ENCODE data around the gene ZNG1B.
"Not testable (repeated sequence)": the region's sequence is repeated elsewhere in the genome, so short reads cannot be mapped to it uniquely, and the experiment has no call there.

Gene ZNG1B

DNA sequence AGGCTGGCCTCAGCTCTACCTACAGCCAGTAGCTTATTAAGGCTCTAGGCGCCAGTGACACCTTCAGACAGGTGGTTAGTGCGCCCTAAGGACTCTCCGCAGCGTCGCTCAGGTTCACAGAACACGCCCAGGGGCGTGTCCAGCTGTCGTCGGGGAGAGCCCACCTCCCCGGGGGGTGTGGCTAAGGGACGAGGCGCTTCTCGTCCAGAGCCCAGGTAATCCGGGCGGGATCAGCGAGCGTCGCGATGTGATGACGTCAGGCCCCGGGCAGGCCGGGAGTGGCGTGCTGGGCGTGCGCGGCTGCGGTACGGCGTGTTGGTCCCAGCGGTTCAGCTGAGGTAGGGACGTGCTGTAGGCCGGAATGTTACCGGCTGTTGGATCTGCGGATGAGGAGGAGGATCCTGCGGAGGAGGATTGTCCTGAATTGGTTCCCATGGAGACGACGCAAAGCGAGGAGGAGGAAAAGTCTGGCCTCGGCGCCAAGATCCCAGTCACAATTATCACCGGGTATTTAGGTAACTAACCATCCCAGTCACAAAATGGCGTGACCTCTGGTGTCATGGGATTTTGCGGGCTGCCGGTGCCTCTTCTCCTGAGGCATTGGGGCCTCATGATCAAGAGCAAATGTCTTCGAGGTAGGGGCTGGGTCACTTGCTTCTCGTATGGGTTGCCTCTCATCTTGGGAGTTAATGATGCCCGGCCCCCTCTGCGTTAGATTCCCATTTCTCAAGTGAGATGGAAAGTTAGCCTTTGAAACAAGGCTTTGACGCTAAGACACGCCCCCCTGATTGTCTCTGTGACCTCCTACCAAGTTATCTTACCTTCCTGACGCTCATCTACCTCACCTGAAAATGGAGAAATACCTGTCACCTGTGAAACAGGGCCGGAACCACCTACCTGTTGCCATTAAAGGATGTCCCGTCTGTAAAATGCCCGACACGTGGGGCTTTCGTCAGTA lies at the start of gene ZNG1B:
ZNG1B (plus strand) TSS at position 184 of the 958 bp plus-strand sequence; CDS start at position 362, 178 bp downstream.
- not testable (repeated sequence) for DNase-seq (ENCODE audit: low spot score)

DNA sequence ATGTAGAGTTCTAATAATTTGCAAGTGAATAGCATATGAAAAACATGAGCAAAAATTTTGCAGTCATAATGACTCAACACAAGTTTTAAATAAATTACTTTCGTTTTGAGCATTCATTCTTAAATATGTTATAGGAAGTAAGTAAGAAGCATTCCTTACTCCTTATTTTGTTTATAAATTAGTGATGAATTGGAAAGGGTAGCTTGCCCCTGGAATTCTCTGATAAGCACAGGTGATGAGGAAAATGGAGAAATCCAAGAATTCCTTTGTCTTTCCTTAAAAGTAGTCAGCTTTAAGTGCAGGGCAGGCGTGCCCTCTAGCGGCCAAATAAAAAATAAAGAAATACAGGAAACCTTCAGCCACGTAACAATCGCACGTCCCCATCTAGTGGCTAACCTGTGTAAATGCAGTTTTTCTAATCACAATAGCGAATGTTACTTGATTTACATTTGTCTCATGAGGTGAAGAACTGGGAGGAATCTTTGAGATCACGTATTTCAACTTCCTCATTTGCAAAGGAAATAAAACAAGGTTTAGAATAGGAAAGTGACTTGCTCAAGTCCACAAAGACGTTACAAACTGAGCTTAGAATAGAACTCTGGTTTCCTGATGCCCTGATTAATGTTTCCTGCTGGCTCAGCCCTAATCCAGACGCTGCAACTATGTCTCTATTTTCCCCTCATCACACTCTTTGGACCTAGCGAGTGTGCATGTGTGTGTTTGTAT lies 47.2 kb upstream of the ZNG1B start:
- peak; percentile 75 for DNase-seq (ENCODE audit: low spot score)

DNA sequence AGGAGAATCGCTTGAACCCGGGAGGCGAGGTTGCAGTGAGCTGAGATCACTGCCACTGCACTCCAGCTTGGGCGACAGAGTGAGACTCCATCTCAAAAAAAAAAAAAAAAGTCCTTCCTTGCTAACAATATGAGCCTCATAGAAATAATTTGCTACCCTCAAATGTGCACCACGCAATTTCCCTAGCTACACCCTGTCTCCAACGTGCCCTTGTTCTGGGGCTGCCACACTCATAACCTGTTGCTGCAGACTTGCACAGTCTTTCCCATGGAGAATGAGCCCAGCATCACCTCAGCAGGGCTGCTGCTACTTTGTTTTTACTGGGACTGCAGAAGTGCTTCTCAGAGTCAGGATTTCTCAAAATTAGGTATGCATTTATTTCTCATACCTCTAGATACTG lies 46.4 kb upstream of the ZNG1B start:
- no peak for DNase-seq (ENCODE audit: low spot score)

DNA sequence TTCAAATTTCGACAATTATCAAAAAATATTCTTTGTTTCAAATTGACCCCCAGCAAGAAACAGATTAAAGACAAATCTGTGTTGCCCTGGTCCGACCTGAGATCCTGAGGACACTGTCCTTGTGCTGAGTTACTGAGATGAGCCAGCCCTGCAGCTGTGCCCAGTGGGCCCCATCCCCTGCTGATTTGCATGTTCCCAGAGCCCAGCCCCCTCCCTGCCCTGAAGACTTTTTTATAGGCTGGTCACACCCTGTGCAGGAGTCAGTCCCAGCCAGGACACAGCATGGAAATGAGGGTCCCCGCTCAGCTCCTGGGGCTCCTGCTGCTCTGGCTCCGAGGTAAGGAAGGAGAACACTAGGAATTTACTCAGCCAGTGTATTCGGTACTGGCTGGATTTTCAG lies 31.4 kb upstream of the ZNG1B start:
- peak; percentile 20 for DNase-seq (ENCODE audit: low spot score)

GRCh38 chr2:113407446-113408099 lies 29.9 kb upstream of the ZNG1B start:
- DNase-seq (ENCODE audit: low spot score) = peak; percentile 45

DNA sequence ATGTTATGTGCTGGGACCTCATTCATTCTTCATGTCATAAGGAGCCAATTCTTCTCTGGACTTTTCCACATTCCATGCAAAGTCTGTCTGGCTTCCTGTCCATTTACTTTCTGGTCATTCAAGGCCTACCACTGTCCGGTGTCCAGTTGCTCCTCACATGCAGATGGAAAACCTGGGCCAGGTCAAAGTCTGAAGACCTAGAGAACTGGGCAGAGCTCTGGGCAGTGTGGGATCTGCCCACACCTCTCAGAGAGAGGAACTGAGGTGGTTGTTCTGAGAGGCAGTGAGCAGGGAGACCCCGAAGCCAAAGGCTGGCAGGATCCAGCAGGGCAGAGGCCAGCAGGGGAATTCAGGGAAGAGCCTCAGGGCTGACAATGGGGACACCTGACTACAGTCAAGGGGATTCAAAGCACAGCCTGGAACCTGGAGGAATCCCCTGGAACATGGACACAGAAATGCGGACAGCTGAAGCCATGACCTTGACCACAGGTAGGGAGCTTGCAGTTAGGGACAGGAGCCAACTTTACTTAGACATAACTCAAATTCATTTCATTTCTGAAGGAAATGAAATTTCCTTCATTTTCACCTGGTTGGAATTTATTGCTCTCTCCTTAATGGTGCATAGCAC lies 25.7 kb upstream of the ZNG1B start:
- not testable (repeated sequence) for DNase-seq (ENCODE audit: low spot score)

GRCh38 chr2:113412774-113413173 lies 24.7 kb upstream of the ZNG1B start:
- not testable (repeated sequence) for DNase-seq (ENCODE audit: low spot score)

DNA sequence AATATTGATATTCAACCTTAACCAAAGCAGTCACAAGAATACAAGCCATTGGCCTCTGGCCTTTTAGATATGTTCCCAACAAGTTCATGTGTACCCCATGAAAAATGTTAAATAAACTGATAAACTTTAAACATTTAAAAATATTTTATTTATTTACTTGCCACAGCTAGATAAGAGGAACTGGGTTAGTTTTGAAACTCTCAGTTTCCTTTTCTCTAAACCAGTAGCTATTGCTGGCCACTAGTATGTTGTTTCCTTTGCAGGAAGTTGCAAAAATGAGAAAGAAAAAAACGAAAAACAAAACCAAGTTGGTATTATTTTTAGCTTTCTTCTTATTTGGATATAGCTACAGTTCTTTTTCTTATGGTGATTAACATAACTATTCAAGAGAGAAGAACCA lies 5.7 kb upstream of the ZNG1B start:
- not testable (repeated sequence) for DNase-seq (ENCODE audit: low spot score)

GRCh38 chr2:113433468-113433867 lies 4.0 kb upstream of the ZNG1B start:
- not testable (repeated sequence) for DNase-seq (ENCODE audit: low spot score)

DNA sequence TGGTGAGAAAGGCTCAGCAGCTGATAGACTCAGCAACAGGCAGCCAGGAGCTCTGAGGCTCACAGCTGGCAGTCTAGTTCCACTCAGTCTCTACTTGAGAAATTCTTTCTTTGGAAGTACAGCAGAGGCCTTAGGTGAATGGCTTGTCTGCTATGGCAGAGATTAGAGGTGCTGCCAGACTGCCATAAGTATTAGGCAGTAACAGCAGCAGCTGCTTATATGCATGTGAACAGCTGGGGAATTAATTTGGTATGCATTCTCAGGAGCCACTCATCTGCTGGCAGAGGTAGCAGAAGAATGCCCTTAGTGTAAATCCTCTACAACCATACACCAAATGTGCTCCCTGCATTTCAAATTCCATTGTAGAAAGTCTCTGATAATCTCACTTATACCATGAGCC lies 28.3 kb downstream of the ZNG1B start:
- not testable (repeated sequence) for DNase-seq (ENCODE audit: low spot score)

DNA sequence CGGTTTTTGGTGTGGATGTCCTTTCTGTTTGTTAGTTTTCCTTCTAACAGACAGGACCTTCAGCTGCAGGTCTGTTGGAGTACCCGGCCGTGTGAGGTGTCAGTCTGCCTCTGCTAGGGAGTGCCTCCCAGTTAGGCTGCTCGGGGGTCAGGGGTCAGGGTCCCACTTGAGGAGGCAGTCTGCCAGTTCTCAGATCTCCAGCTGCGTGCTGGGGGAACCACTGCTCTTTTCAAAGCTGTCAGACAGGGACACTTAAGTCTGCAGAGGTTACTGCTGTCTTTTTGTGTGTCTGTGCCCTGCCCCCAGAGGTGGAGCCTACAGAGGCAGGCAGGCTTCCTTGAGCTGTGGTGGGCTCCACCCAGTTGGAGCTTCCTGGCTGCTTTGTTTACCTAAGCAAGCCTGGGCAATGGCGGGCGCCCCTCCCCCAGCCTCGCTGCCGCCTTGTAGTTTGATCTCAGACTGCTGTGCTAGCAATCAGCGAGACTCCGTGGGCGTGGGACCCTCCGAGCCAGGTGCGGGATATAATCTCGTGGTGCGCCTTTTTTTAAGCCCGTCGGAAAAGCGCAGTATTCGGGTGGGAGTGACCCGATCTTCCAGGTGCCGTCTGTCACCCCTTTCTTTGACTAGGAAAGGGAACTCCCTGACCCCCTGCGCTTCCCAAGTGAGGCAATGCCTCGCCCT lies 39.3 kb downstream of the ZNG1B start:
- DNase-seq (ENCODE audit: low spot score) = not testable (repeated sequence)

DNA sequence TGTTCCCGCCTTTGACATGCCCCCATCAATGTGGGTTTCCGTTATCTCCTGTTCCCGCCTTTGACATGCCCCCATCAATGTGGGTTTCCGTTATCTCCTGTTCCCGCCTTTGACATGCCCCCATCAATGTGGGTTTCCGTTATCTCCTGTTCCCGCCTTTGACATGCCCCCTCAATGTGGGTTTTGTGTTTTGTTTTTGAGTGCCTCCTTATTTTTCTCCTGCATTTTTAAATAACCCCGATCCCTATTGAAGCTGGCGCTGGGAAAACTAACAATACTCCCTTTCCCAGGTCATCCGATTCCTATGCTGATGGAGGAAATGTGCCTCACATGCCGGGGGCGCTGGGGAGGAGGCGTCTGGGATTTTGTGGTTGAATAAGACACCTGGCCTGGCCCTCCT lies 59.0 kb downstream of the ZNG1B start:
- not testable (repeated sequence) for DNase-seq (ENCODE audit: low spot score)

DNA sequence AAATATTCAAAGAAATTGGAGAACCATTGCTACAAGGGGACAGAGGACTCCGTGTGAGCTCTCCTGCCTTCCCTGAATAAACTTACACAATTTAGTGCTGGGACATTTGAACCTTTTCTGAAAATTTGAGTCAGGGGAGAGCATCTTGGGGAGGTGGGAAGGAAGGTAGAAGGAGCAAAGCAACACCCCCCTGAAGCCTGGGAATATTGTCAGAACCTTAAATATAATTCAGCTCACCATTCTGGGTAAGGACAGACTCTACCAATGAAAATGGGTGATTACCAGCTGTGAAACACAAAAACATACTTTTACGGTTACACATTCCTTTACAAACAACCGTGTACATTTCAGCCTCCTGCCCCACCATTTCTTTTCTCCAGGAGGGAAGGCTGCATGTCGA lies 60.9 kb downstream of the ZNG1B start, which contains the start of gene FOXD4L1:
FOXD4L1 (plus strand) TSS at position 301 of the 400 bp plus-strand sequence. CDS start 592 bp downstream, outside the sequence.
- not testable (repeated sequence) for DNase-seq (ENCODE audit: low spot score)

GRCh38 chr2:113499019-113499885 lies 61.8 kb downstream of the ZNG1B start:
- DNase-seq (ENCODE audit: low spot score) = not testable (repeated sequence)

DNA sequence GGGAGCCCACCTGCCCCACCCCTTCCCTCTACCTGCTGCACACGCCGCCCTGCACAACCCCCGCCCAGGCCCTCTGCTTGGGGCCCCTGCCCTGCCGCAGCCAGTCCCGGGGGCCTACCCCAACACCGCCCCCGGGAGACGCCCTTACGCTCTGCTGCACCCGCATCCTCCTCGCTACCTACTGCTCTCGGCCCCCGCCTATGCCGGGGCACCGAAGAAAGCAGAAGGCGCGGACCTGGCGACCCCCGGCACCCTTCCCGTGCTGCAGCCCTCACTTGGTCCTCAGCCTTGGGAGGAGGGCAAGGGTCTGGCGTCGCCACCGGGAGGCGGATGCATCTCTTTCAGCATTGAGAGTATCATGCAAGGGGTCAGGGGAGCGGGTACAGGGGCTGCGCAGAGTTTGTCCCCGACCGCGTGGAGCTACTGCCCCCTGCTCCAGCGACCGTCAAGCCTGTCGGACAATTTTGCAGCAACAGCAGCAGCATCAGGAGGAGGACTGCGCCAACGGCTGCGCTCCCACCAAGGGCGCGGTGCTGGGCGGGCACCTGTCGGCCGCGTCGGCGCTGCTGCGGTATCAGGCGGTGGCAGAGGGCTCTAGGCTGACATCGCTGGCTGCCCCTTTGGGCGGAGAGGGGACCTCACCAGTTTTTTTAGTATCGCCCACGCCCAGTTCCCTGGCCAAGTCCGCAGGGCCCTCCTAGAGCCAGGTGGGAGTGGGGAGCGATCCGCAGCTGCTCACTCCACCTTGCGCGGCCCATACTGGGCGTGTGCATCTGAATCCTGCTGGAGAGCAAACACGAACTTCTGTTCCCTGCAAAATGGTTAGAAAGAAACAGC lies 62.6 kb downstream of the ZNG1B start:
- not testable (repeated sequence) for DNase-seq (ENCODE audit: low spot score)

- not testable (repeated sequence) for DNase-seq (ENCODE audit: low spot score)
Measured at GRCh38 chr2:113500723-113501038, 63.2 kb downstream of the ZNG1B start.

GRCh38 chr2:113502216-113503093 lies 65.0 kb downstream of the ZNG1B start:
- not testable (repeated sequence) for DNase-seq (ENCODE audit: low spot score)
